K562 (cell line): ENCODE data around the gene UGT3A2. TPM values are rescaled to one million over a fixed set of nuclear protein-coding genes. Genes with fewer than 3 reads are reported as not detected.
A peak's percentile ranks its signal among the peaks of the same experiment; 100 is the strongest.

Source experiments
- ATAC-seq: fragments of 200-7000 bp; cut with Tn5 transposase; 3 replicates; pipeline ENCODE4 v1.9.1; 2020; ENCODE audit warnings: moderate library complexity
- BruUV-seq: library from RNA; stranded (reverse); fragments of 400-500 nt; replicated peaks from 2 replicates; lab custom pipeline; 2021; lab: Mats Ljungman, UMichigan
- CTCF ChIA-PET: fragments of 300-600 bp; formaldehyde crosslinking; extraction: SDS; loops from one replicate; lab custom pipeline; 2021; ENCODE audit warnings: low intra/inter-chr PET ratio; lab: Yijun Ruan, JAX
- POLR2A ChIA-PET: fragments of 300-600, 350-650 bp; sonication (Branson Sonifier 250); formaldehyde crosslinking; extraction: SDS; loops from one replicate; lab custom pipeline; 2021; ENCODE audit warnings: antibody characterized with exemption, inconsistent platforms; lab: Yijun Ruan, JAX
- DNase-seq, 4 experiments: peaks; one replicate each; pipeline versions ENCODE4 v3.0.0 to v3.0.0-alpha.2; 2011 to 2018; ENCODE audit warnings: low spot score in 3 of 4, mixed read lengths in 3 of 4; ENCODE audit errors: extremely low read depth in 1 of 4
- FAIRE-seq: peaks from 2 replicates; lab custom pipeline; 2011; peaks lifted over from hg19 to GRCh38; lab: Jason Lieb, UNC
- H2AFZ ChIP-seq: 2 replicates; pipeline ENCODE4 v1.6.0; 2011; ENCODE audit warnings: low read depth, low read length, control low read depth, inconsistent platforms
- H3K27ac ChIP-seq: fragments of 200-600 bp; 3 replicates; pipeline ENCODE4 v1.8.0; 2011; ENCODE audit warnings: low read depth, mild to moderate bottlenecking, control low read depth, inconsistent platforms, low read length, moderate library complexity, mixed read lengths; ENCODE audit errors: extremely low read depth
- H3K27me3 ChIP-seq, 2 experiments: fragments of 300-600 bp in 1 of 2; 2 replicates in 1 of 2; 3 replicates in 1 of 2; pipeline versions ENCODE4 v1.6.0 to v1.8.0; 2011; ENCODE audit warnings: inconsistent platforms in 2 of 2, low read length in 2 of 2, mild to moderate bottlenecking in 1 of 2, mixed read lengths in 1 of 2, moderate library complexity in 1 of 2; ENCODE audit not compliant: control insufficient read depth in 2 of 2, insufficient read depth in 2 of 2
- H3K36me3 ChIP-seq: fragments of 300-600 bp; 3 replicates; pipeline ENCODE4 v1.8.0; 2011; ENCODE audit warnings: mild to moderate bottlenecking, low read length, inconsistent platforms; ENCODE audit not compliant: control insufficient read depth, insufficient read depth
- H3K4me1 ChIP-seq, 2 experiments: fragments of 200-600 bp in 1 of 2; replicated peaks in 1 of 2; 2 replicates in 1 of 2; 3 replicates in 1 of 2; pipeline versions ENCODE4 v1.5.1 to v1.8.0; 2011; ENCODE audit warnings: inconsistent platforms in 2 of 2, low read length in 2 of 2, mild to moderate bottlenecking in 1 of 2, mixed read lengths in 1 of 2, moderate library complexity in 1 of 2; ENCODE audit not compliant: control insufficient read depth in 2 of 2, insufficient read depth in 2 of 2
- H3K4me2 ChIP-seq: 2 replicates; pipeline ENCODE4 v1.6.1; 2011; ENCODE audit warnings: low read length, control low read depth, inconsistent platforms, mixed read lengths; ENCODE audit not compliant: insufficient read depth
- H3K4me3 ChIP-seq: fragments of 200-600 bp; sonication (generic), shearing (Covaris generic); 2 replicates; pipeline ENCODE4 v1.5.1; 2016; ENCODE audit warnings: control low read depth, inconsistent platforms
- H3K79me2 ChIP-seq: fragments of 200-600 bp; 3 replicates; pipeline ENCODE4 v1.8.0; 2011; ENCODE audit warnings: low read length, inconsistent platforms; ENCODE audit not compliant: control insufficient read depth, insufficient read depth
- H3K9ac ChIP-seq, 2 experiments: 2 replicates each; pipeline versions ENCODE4 v1.6.0 to v1.6.1; 2011; ENCODE audit warnings: low read depth in 2 of 2, low read length in 2 of 2, control low read depth in 1 of 2, inconsistent platforms in 1 of 2, mild to moderate bottlenecking in 1 of 2, mixed read lengths in 1 of 2; ENCODE audit not compliant: insufficient read depth in 1 of 2
- H3K9me1 ChIP-seq: one replicate; pipeline ENCODE4 v1.6.0; 2011; ENCODE audit warnings: inconsistent platforms, mild to moderate bottlenecking, low read length, moderate library complexity; ENCODE audit not compliant: control insufficient read depth, insufficient read depth
- H3K9me3 ChIP-seq: replicated peaks from 2 replicates; pipeline ENCODE4 v1.5.1; 2011; ENCODE audit warnings: low read depth, low read length, inconsistent platforms; ENCODE audit not compliant: control insufficient read depth, insufficient read depth
- H4K20me1 ChIP-seq: replicated peaks from 2 replicates; pipeline ENCODE4 v1.6.1; 2011; ENCODE audit warnings: low read length, inconsistent platforms, mixed read lengths; ENCODE audit not compliant: control insufficient read depth, insufficient read depth
- BACH1 ChIP-seq: fragments of 200-800 bp; sonication (Bioruptor generic); IDR thresholded peaks from 2 replicates; pipeline ENCODE4 v1.6.1; 2016; ENCODE audit warnings: missing genetic modification characterization, missing compliant biosample characterization
- C11orf30 ChIP-seq: fragments of 450-650 bp; IDR thresholded peaks from 2 replicates; pipeline ENCODE4 v1.6.1; 2016; ENCODE audit warnings: low read depth, mild to moderate bottlenecking
- FOSL1 ChIP-seq: fragments of 200-800 bp; sonication (Bioruptor generic); conservative IDR thresholded peaks from 2 replicates; pipeline ENCODE4 v1.6.1; 2016; ENCODE audit warnings: missing genetic modification characterization, missing compliant biosample characterization
- FOXJ2 ChIP-seq: fragments of 200-800 bp; sonication (Bioruptor generic); IDR thresholded peaks from 2 replicates; pipeline ENCODE4 v1.6.1; 2016; ENCODE audit warnings: missing genetic modification characterization, missing compliant biosample characterization
- HDAC3 ChIP-seq: fragments of 450-650 bp; IDR thresholded peaks from 2 replicates; pipeline ENCODE4 v1.6.1; 2018; ENCODE audit warnings: borderline replicate concordance, mild to moderate bottlenecking, moderate library complexity; ENCODE audit not compliant: partially characterized antibody
- MAFK ChIP-seq: IDR thresholded peaks from 2 replicates; pipeline ENCODE4 v1.6.1; 2011; ENCODE audit warnings: low read length, improper control_type of control experiment
- MCM3 ChIP-seq: fragments of 450-650 bp; IDR thresholded peaks from 2 replicates; pipeline ENCODE4 v1.6.1; 2016
- RAD21 ChIP-seq, 2 experiments: fragments of 250-450 bp in 1 of 2; fragments of 450-650 bp in 1 of 2; sonication (Bioruptor Pico) in 1 of 2; formaldehyde crosslinking in 1 of 2; IDR thresholded peaks in 1 of 2; conservative IDR thresholded peaks in 1 of 2; 2 replicates each; pipeline versions ENCODE4 v1.4.0 to v1.8.0; 2020 to 2022; ENCODE audit warnings: mild to moderate bottlenecking in 2 of 2, moderate library complexity in 1 of 2
- SAFB ChIP-seq: fragments of 200-400 bp; formaldehyde crosslinking; IDR thresholded peaks from 2 replicates; pipeline ENCODE4 v1.6.1; 2017; ENCODE audit warnings: low read depth, low read length, borderline replicate concordance
- SMAD4 ChIP-seq: fragments of 250-450 bp; sonication (Bioruptor Pico); conservative IDR thresholded peaks from 2 replicates; pipeline ENCODE4 v1.8.0; 2021; ENCODE audit warnings: inconsistent platforms, mild to moderate bottlenecking, moderate library complexity
- SMC3 ChIP-seq: conservative IDR thresholded peaks from 2 replicates; pipeline ENCODE4 v1.6.1; 2011; ENCODE audit warnings: low read depth, low read length, improper control_type of control experiment; ENCODE audit not compliant: insufficient read depth
- SNRNP70 ChIP-seq: fragments of 200-400 bp; formaldehyde crosslinking; optimal IDR thresholded peaks from 2 replicates; pipeline ENCODE3; 2017; ENCODE audit warnings: low read depth, low read length
- TBL1XR1 ChIP-seq, 2 experiments: IDR thresholded peaks; 2 replicates each; pipeline ENCODE4 v1.6.1; 2012; ENCODE audit warnings: improper control_type of control experiment in 2 of 2, low read length in 2 of 2, mild to moderate bottlenecking in 1 of 2
- TRIM24 ChIP-seq, 2 experiments: fragments of 450-650 bp; IDR thresholded peaks; 2 replicates each; pipeline ENCODE4 v1.6.1; 2016
- ZFP30 ChIP-seq: fragments of 250-450 bp; sonication (Bioruptor Pico); IDR thresholded peaks from 2 replicates; pipeline ENCODE4 v1.8.0; 2022; ENCODE audit warnings: moderate library complexity, mild to moderate bottlenecking, inconsistent platforms, borderline replicate concordance
- WGBS: fragments of 100-300 bp; shearing (Covaris generic); methylation state at CpG from one replicate; pipeline ENCODE4 v1.1.6; 2016; ENCODE audit warnings: low coverage, mixed read lengths; ENCODE audit not compliant: insufficient coverage; ENCODE audit errors: missing lambda C conversion rate; 5-methylcytosine and 5-hydroxymethylcytosine counted together
- in situ Hi-C: fragments of 300-500 bp; cut with MboI; formaldehyde crosslinking; loops from 4 replicates; pipeline ENCODE4 v1.15.0; 2018; ENCODE audit warnings: inconsistent platforms, mixed read lengths
- intact Hi-C: fragments of 100-400 bp; cut with micrococcal nuclease; formaldehyde crosslinking; loops from 2 replicates; pipeline ENCODE4 v1.14.2; 2022
- polyA plus RNA-seq, 8 experiments: library from polyadenylated mRNA; depleted of rRNA in 4 of 8; stranded (reverse) in 5 of 8; unstranded in 3 of 8; fragments of >200 nt; fragmentation: Nextera tagmentation in 2 of 8; fragmentation: Illumina TruSeq in 1 of 8; extraction: Ambion mirVana in 2 of 8; extraction: Trizol in 1 of 8; gene quantifications; 2 replicates each; pipeline versions ENCODE4 v1.2.1 to v1.2.3, GENCODE V29; 2011 to 2014; ENCODE audit warnings: inconsistent platforms in 1 of 8, missing spikeins in 1 of 8
- total RNA-seq, 7 experiments: library from RNA; depleted of rRNA in 6 of 7; stranded (reverse); fragments of >200 nt in 6 of 7; fragmentation: Illumina TruSeq in 2 of 7; extraction: Trizol in 2 of 7; gene quantifications; 2 replicates each; pipeline versions ENCODE4 v1.2.1 to v1.2.3, GENCODE V29; 2011 to 2021; ENCODE audit warnings: low replicate concordance in 1 of 7
- TF ChIP-seq, protein P1 (sequence below), 2 experiments: fragments of 450-650 bp; formaldehyde crosslinking in 1 of 2; IDR thresholded peaks; 2 replicates each; pipeline versions ENCODE4 v1.4.0 to v1.6.1; 2014 to 2020; ENCODE audit warnings: mild to moderate bottlenecking in 2 of 2, borderline replicate concordance in 1 of 2, low read depth in 1 of 2

The UGT3A2 gene
- total and polyA plus RNA-seq, 9 of the 15 experiments (the other 6 are each of a cell fraction or from before 2014, with no cell fraction given), result not detected

DNA sequence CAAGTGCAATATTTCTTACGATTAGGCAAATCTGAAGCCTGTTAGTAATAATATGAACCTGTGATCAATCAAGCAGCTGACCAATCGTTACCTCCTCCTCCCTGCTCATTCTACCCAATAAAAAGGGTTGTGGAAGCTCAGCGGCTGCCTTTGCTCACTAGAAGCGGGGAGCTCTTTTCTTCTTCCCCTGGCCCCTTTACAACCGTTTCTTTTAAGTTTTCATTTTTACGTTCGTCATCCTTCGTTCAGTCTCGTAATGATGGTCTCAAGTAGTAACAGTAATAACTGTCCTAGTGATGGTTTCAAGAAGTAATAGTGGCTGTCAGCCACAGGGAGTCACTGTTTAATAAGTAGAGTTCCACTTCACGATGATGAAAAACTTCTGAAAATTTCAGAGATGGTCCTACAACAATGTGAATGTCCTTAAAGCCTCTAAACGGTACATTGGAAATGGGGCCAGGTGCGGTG, 6.2 kb downstream of the UGT3A2 start:
- WGBS, result 1% methylated on average over 12 of the region's 12 CpGs
- Histone ChIP-seq H3K4me2 (no peak overlapping the region), H3K9ac (no peak overlapping the region), H3K4me1 (no peaks in the 10 kb centered on the region), H4K20me1 (no peaks in the 10 kb centered on the region), H3K36me3 (no peaks in the 10 kb centered on the region), H3K4me3 (no peak overlapping the region), H3K79me2 (no peaks in the 10 kb centered on the region), H3K27me3 (peaks cover 5 to 8% of the 10 kb centered on the region in 2 experiments; a peak in 4 of 5 replicates), H2AFZ (no peak overlapping the region), H3K27ac (no peak overlapping the region), H3K9me3 (no peaks in the 10 kb centered on the region), H3K9me1 (no peaks in the 10 kb centered on the region)
- ChIA-PET CTCF (interaction anchor here (0.7 to 1.3 kb wide), 2 partner anchors 17 to 338 kb away, joined by 3 to 6 read pairs; no protein-coding TSS in a partner anchor), POLR2A (no interaction called here)
- FAIRE-seq, result no peak
- intact Hi-C loops, result loop anchor here (1.0 to 5.0 kb wide), 2 partner anchors 245 to 337 kb away; no protein-coding TSS in a partner anchor
- peak; percentile 93 for ATAC-seq
- no TSS peak for BruUV-seq
- peak; percentile 21 to 35 (median 24) for DNase-seq
- in situ Hi-C loops, result no loop called here
- TF ChIP-seq MCM3, result no peak
- TF ChIP-seq SNRNP70, result no peak
- TF ChIP-seq SMC3, result 0 out of 2 replicates have a peak, but pooled peaks have one; percentile 17
- no peak for TF ChIP-seq MAFK
- no peak for TF ChIP-seq TBL1XR1 (IDR thresholded peaks at IDR 0.05; ENCODE audit: low read length in 2 of 2)
- TF ChIP-seq C11orf30, result no peak
- no peak for TF ChIP-seq HDAC3
- no peak for TF ChIP-seq SMAD4 (CRISPR knock-in tag)
- no peak for TF ChIP-seq ZFP30 (CRISPR knock-in tag)
- no peak for TF ChIP-seq TRIM24 (IDR thresholded peaks at IDR 0.05)
- TF ChIP-seq RAD21 (CRISPR knock-in tag; conservative IDR thresholded peaks at IDR 0.05 in 1 of 2, IDR thresholded peaks at IDR 0.05 in 1 of 2), result peak; percentile 38 to 74
- no peak for TF ChIP-seq FOXJ2 (tag)
- TF ChIP-seq, protein P1, sequence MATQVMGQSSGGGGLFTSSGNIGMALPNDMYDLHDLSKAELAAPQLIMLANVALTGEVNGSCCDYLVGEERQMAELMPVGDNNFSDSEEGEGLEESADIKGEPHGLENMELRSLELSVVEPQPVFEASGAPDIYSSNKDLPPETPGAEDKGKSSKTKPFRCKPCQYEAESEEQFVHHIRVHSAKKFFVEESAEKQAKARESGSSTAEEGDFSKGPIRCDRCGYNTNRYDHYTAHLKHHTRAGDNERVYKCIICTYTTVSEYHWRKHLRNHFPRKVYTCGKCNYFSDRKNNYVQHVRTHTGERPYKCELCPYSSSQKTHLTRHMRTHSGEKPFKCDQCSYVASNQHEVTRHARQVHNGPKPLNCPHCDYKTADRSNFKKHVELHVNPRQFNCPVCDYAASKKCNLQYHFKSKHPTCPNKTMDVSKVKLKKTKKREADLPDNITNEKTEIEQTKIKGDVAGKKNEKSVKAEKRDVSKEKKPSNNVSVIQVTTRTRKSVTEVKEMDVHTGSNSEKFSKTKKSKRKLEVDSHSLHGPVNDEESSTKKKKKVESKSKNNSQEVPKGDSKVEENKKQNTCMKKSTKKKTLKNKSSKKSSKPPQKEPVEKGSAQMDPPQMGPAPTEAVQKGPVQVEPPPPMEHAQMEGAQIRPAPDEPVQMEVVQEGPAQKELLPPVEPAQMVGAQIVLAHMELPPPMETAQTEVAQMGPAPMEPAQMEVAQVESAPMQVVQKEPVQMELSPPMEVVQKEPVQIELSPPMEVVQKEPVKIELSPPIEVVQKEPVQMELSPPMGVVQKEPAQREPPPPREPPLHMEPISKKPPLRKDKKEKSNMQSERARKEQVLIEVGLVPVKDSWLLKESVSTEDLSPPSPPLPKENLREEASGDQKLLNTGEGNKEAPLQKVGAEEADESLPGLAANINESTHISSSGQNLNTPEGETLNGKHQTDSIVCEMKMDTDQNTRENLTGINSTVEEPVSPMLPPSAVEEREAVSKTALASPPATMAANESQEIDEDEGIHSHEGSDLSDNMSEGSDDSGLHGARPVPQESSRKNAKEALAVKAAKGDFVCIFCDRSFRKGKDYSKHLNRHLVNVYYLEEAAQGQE (IDR thresholded peaks at IDR 0.05; ENCODE audit: borderline replicate concordance), result peak; percentile 58; the same call in 1 of the 2 replicates
- TF ChIP-seq, protein P1 (CRISPR knock-in tag; IDR thresholded peaks at IDR 0.05; ENCODE audit: low read depth), result no peak
- no peak for TF ChIP-seq FOSL1 (tag)
- no peak for TF ChIP-seq BACH1 (tag)
- TF ChIP-seq SAFB, result no peak
